ENCODE results near the gene SLC22A1. TPM values are rescaled to one million over a fixed set of nuclear protein-coding genes. Genes with fewer than 3 reads are reported as not detected.
A peak's percentile ranks its signal among the peaks of the same experiment; 100 is the strongest.

The SLC22A1 gene
- total and polyA plus RNA-seq, 2 of the 4 experiments (the other 2 are of a cell fraction), result 0.10 TPM; not detected in 1

DNA sequence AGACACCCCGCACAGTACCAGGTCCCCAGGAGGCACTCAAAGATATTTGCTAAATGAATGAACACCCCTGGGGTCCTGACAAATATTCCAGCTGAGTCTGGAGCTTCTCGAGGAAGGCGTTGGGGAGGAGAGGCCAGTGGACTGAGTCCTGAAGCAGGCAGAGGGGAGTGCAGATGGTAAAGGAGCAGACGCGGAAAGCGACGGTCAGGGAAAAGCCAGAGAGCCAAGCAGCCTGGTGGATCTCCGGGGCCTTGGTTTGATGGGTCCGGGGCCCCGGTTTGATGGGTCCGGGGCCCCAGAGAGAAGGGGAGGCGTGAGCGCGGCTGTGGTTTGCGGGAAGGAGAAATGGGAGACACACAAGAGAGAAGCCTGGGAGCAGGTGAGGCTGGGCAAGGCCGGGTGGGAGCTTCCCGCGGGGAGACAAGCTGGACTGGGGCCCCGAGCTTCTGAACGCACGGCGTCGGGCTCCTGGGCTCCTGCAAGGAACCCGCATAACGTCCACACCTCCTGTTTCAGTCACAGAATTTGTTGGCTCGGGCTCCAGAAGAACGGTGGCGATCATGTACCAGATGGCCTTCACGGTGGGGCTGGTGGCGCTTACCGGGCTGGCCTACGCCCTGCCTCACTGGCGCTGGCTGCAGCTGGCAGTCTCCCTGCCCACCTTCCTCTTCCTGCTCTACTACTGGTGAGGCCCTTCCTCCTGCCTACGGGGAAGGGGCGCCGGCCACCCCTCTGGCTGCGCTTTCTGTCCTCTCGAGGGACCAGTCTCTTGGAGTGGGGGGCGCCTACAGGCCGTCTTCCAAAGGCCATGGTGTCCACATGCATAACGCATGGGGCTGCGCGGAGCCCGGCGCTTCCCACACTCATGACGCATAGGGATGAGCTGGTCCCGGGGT lies 12.1 kb downstream of the SLC22A1 start:
- CTCF ChIA-PET, result interaction anchor here (0.5 kb wide), 1 partner anchor 71 kb away, joined by 3 read pairs; no protein-coding TSS in a partner anchor
- BruUV-seq (replicated peaks), result no TSS peak
- dilution Hi-C loops (cut with HindIII; ENCODE audit: low sequenced_read_pairs, unreplicated experiment), result no loop called here

More for the DNA sequence above, 12.1 kb downstream of the SLC22A1 start:
- H2AK5ac ChIP-seq (ENCODE audit: low read depth, low read length), result no peak overlapping the region
- H3K4me3 ChIP-seq (ENCODE audit: insufficient read depth, low read depth, low read length), result no peak overlapping the region
- H3K27me3 ChIP-seq (ENCODE audit: control insufficient read depth, insufficient read depth, low read length), result no peaks in the 10 kb centered on the region
- H3K36me3 ChIP-seq (ENCODE audit: control insufficient read depth, insufficient read depth, low read length), result no peaks in the 10 kb centered on the region
- DNase-seq, result no peak
- TF ChIP-seq CHD1 (IDR thresholded peaks at IDR 0.05; ENCODE audit: low read depth, low read length) (no peak), ELK1 (IDR thresholded peaks at IDR 0.05; ENCODE audit: borderline replicate concordance, low read depth, low read length) (no peak), SMC3 (IDR thresholded peaks at IDR 0.05; ENCODE audit: low read depth, low read length) (no peak), BHLHE40 (IDR thresholded peaks at IDR 0.05; ENCODE audit: low read depth, low read length) (no peak), POLR2A (IDR thresholded peaks at IDR 0.05; ENCODE audit: low read depth, low read length) (no peak), RFX5 (IDR thresholded peaks at IDR 0.05; ENCODE audit: low read depth, low read length) (no peak), MAZ (IDR thresholded peaks at IDR 0.05; ENCODE audit: borderline replicate concordance, low read depth, low read length) (no peak), MAFK (IDR thresholded peaks at IDR 0.05; ENCODE audit: low read depth, low read length) (no peak), RCOR1 (IDR thresholded peaks at IDR 0.05; ENCODE audit: insufficient replicate concordance, low read length) (no peak), FOS (IDR thresholded peaks at IDR 0.05; ENCODE audit: low read depth, low read length) (no peak), CTCF (conservative IDR thresholded peaks at IDR 0.05; ENCODE audit: low read depth, low read length) (no peak), CEBPB (IDR thresholded peaks at IDR 0.05; ENCODE audit: low read depth, low read length) (no peak), NFE2L2 (IDR thresholded peaks at IDR 0.05; ENCODE audit: low read depth, low read length) (no peak)
- TF ChIP-seq, protein P1, sequence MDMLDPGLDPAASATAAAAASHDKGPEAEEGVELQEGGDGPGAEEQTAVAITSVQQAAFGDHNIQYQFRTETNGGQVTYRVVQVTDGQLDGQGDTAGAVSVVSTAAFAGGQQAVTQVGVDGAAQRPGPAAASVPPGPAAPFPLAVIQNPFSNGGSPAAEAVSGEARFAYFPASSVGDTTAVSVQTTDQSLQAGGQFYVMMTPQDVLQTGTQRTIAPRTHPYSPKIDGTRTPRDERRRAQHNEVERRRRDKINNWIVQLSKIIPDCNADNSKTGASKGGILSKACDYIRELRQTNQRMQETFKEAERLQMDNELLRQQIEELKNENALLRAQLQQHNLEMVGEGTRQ (IDR thresholded peaks at IDR 0.05; ENCODE audit: low read depth, low read length), result no peak
- H2BK5ac ChIP-seq (ENCODE audit: low read depth, low read length, poor library complexity, severe bottlenecking), result no peak overlapping the region
- 0 out of 2 replicates have a peak overlapping the region, but pooled peaks have one; percentile 12 for H3K14ac ChIP-seq (replicated peaks; ENCODE audit: low read depth, low read length)
- H3K4ac ChIP-seq (ENCODE audit: low read depth, low read length), result no peak overlapping the region
- POLR2A ChIA-PET (ENCODE audit: unreplicated experiment), result no interaction called here
- H3K56ac ChIP-seq (ENCODE audit: extremely low read depth, insufficient read depth, low read length), result no peak overlapping the region
- intact Hi-C loops (cut with micrococcal nuclease), result no loop called here
- no peak overlapping the region for H2AFZ ChIP-seq (replicated peaks; ENCODE audit: low read length, poor library complexity)
- no peak for ATAC-seq (ENCODE audit: low read depth)
- peaks cover 5% of the 10 kb centered on the region; the same call in 1 of the 2 replicates for H3K9me1 ChIP-seq (ENCODE audit: insufficient read depth, low read length)
- no peaks in the 10 kb centered on the region for H3K79me1 ChIP-seq (ENCODE audit: low read depth in 1 of 2, low read length in 2 of 2)
- WGBS, 2 experiments (ENCODE audit: extremely low coverage in 2 of 2, insufficient read length in 1 of 2), result 89% methylated on average over 18 of the region's 47 CpGs; no CpG with 5 or more reads in 1 of the 2 experiments
- no peak overlapping the region for H3K18ac ChIP-seq (ENCODE audit: low read depth, low read length)
- no peak overlapping the region for H2BK15ac ChIP-seq (ENCODE audit: low read depth, low read length)
- H3K9ac ChIP-seq (ENCODE audit: low read depth, low read length), result no peak overlapping the region
- H3K4me2 ChIP-seq (ENCODE audit: low read depth, low read length), result no peak overlapping the region
- in situ Hi-C loops (cut with MboI; ENCODE audit: low sequenced_read_pairs), result no loop called here
- peaks cover 8% of the 10 kb centered on the region for H3K4me1 ChIP-seq (ENCODE audit: control insufficient read depth, insufficient read depth, low read length)
- no peak overlapping the region for H2BK120ac ChIP-seq (ENCODE audit: low read depth, low read length)
- H4K5ac ChIP-seq (ENCODE audit: low read depth, low read length), result 0 out of 2 replicates have a peak overlapping the region, but pooled peaks have one; percentile 37
- no peak overlapping the region for H2AK9ac ChIP-seq (replicated peaks; ENCODE audit: low read depth, low read length, poor library complexity)
- no peak overlapping the region for H4K8ac ChIP-seq (ENCODE audit: low read depth in 2 of 2, low read length in 2 of 2)
- H3K27ac ChIP-seq (ENCODE audit: insufficient read depth, low read length), result no peak overlapping the region
- H2BK20ac ChIP-seq (ENCODE audit: low read depth, low read length), result no peak overlapping the region
- H3K23ac ChIP-seq (ENCODE audit: low read depth, low read length), result no peak overlapping the region
- no peak overlapping the region; the same call in 1 of the 2 replicates for H4K91ac ChIP-seq (ENCODE audit: insufficient read depth, low read depth, low read length)
- no peaks in the 10 kb centered on the region for H4K20me1 ChIP-seq (ENCODE audit: insufficient read depth, low read length)
- H3K9me3 ChIP-seq (ENCODE audit: control insufficient read depth, insufficient read depth, low read length), result no peaks in the 10 kb centered on the region
